ENCODE results near the gene FAM131A. TPM values are rescaled to one million over a fixed set of nuclear protein-coding genes. Genes with fewer than 3 reads are reported as not detected.

Gene FAM131A
- polyA plus RNA-seq, 1 donor (not counting 4 experiments of a cell fraction or from before 2014, with no cell fraction given) = 10.8 TPM

- peaks cover 53% of the 10 kb centered on the region for H3K79me2 ChIP-seq (ENCODE audit: control insufficient read depth, insufficient read depth, low read length)
- H4K20me1 ChIP-seq (ENCODE audit: control insufficient read depth, extremely low read depth, insufficient read depth, low read length) = peaks cover 10% of the 10 kb centered on the region
- TF ChIP-seq CTCF (optimal IDR thresholded peaks at IDR 0.05 in 1 of 3, IDR thresholded peaks at IDR 0.05 in 1 of 3, conservative IDR thresholded peaks at IDR 0.05 in 1 of 3; ENCODE audit: extremely low read depth in 1 of 3, insufficient read depth in 2 of 3, low read length in 3 of 3) = no peak
- no peak for TF ChIP-seq EZH2 (IDR thresholded peaks at IDR 0.05; ENCODE audit: low read length)
- H3K27me3 ChIP-seq (ENCODE audit: control insufficient read depth, extremely low read depth, insufficient read depth, low read length) = no peaks in the 10 kb centered on the region
- DNase-seq (ENCODE audit: low read depth, low spot score) = no peak
- H3K9ac ChIP-seq (ENCODE audit: control insufficient read depth, extremely low read depth, insufficient read depth, low read length) = peak overlapping the region; percentile 94
- H3K9me3 ChIP-seq (ENCODE audit: control insufficient read depth, low read depth, low read length) = no peaks in the 10 kb centered on the region
- H3K4me2 ChIP-seq (ENCODE audit: control insufficient read depth, extremely low read depth, insufficient read depth, low read depth, low read length) = peak overlapping the region; percentile 84
- H2AFZ ChIP-seq (ENCODE audit: control insufficient read depth, low read length) = no peak overlapping the region
- H3K36me3 ChIP-seq (ENCODE audit: control insufficient read depth in 2 of 2, extremely low read depth in 1 of 2, insufficient read depth in 2 of 2, low read length in 2 of 2) = peaks cover 29 to 34% of the 10 kb centered on the region in 2 experiments
- no peak for FAIRE-seq
- peak overlapping the region; percentile 84 for H3K27ac ChIP-seq (ENCODE audit: control insufficient read depth, insufficient read depth, low read length)
- H3K4me1 ChIP-seq (ENCODE audit: control insufficient read depth, extremely low read depth, insufficient read depth, low read length) = peaks cover 9% of the 10 kb centered on the region
- dilution Hi-C loops (cut with MboI; ENCODE audit: extremely low pct_ligation_motif_present, low sequenced_read_pairs) = no loop called here
- no peaks in the 10 kb centered on the region for H3K9me1 ChIP-seq (ENCODE audit: control insufficient read depth, extremely low read depth, insufficient read depth, low read length)
- H3K4me3 ChIP-seq (ENCODE audit: control insufficient read depth in 2 of 3, extremely low read depth in 1 of 3, insufficient read depth in 2 of 3, low read depth in 1 of 3, low read length in 3 of 3) = peak overlapping the region; percentile 90 to 99 (median 90)
Measured at GRCh38 chr3:184299488-184300377, 37.7 kb upstream of the FAM131A start.

GRCh38 chr3:184300378-184300720, 37.1 kb upstream of the FAM131A start:
- H3K4me2 ChIP-seq (ENCODE audit: control insufficient read depth, extremely low read depth, insufficient read depth, low read depth, low read length) = peak overlapping the region; percentile 84
- no peaks in the 10 kb centered on the region for H3K9me3 ChIP-seq (ENCODE audit: control insufficient read depth, low read depth, low read length)
- H3K9ac ChIP-seq (ENCODE audit: control insufficient read depth, extremely low read depth, insufficient read depth, low read length) = peak overlapping the region; percentile 94
- H3K36me3 ChIP-seq (ENCODE audit: control insufficient read depth in 2 of 2, extremely low read depth in 1 of 2, insufficient read depth in 2 of 2, low read length in 2 of 2) = peaks cover 30 to 35% of the 10 kb centered on the region in 2 experiments
- dilution Hi-C loops (cut with MboI; ENCODE audit: extremely low pct_ligation_motif_present, low sequenced_read_pairs) = no loop called here
- peak overlapping the region; percentile 84 for H3K27ac ChIP-seq (ENCODE audit: control insufficient read depth, insufficient read depth, low read length)
- no peaks in the 10 kb centered on the region for H3K27me3 ChIP-seq (ENCODE audit: control insufficient read depth, extremely low read depth, insufficient read depth, low read length)
- TF ChIP-seq CTCF (optimal IDR thresholded peaks at IDR 0.05 in 1 of 3, IDR thresholded peaks at IDR 0.05 in 1 of 3, conservative IDR thresholded peaks at IDR 0.05 in 1 of 3; ENCODE audit: extremely low read depth in 1 of 3, insufficient read depth in 2 of 3, low read length in 3 of 3) = no peak
- TF ChIP-seq EZH2 (IDR thresholded peaks at IDR 0.05; ENCODE audit: low read length) = no peak
- DNase-seq (ENCODE audit: low read depth, low spot score) (no peak), FAIRE-seq (peak; percentile 72)
- no peak overlapping the region for H2AFZ ChIP-seq (ENCODE audit: control insufficient read depth, low read length)
- H3K4me3 ChIP-seq (ENCODE audit: control insufficient read depth in 2 of 3, extremely low read depth in 1 of 3, insufficient read depth in 2 of 3, low read depth in 1 of 3, low read length in 3 of 3) = peak overlapping the region; percentile 90 to 99 (median 90)
- no peaks in the 10 kb centered on the region for H3K9me1 ChIP-seq (ENCODE audit: control insufficient read depth, extremely low read depth, insufficient read depth, low read length)
- peaks cover 13% of the 10 kb centered on the region for H4K20me1 ChIP-seq (ENCODE audit: control insufficient read depth, extremely low read depth, insufficient read depth, low read length)
- peaks cover 55% of the 10 kb centered on the region for H3K79me2 ChIP-seq (ENCODE audit: control insufficient read depth, insufficient read depth, low read length)
- H3K4me1 ChIP-seq (ENCODE audit: control insufficient read depth, extremely low read depth, insufficient read depth, low read length) = peaks cover 9% of the 10 kb centered on the region
